HepG2 (cell line): ENCODE measurements around the gene TLDC2. TPM values are rescaled to one million over a fixed set of nuclear protein-coding genes. Genes with fewer than 3 reads are reported as not detected.

Source experiments
- EHMT2 ChIP-seq: fragments of 200-600 bp; sonication (generic); IDR thresholded peaks from 2 replicates; pipeline ENCODE4 v1.7.0; 2017; ENCODE audit warnings: antibody characterized with exemption, low read depth, low read length, borderline replicate concordance
- NFATC3 ChIP-seq: sonication (generic); formaldehyde crosslinking; IDR thresholded peaks from 2 replicates; pipeline ENCODE4 v1.5.1; 2020; ENCODE audit warnings: mild to moderate bottlenecking, missing genetic modification reagents
- PRDM4 ChIP-seq: sonication (generic); formaldehyde crosslinking; IDR thresholded peaks from 2 replicates; pipeline ENCODE4 v1.9.0; 2021; ENCODE audit warnings: missing genetic modification reagents, borderline replicate concordance
- SRF ChIP-seq: IDR thresholded peaks from 2 replicates; pipeline ENCODE4 v1.6.1; 2011; ENCODE audit warnings: mild to moderate bottlenecking, low read depth, low read length, moderate library complexity
- ZBTB4 ChIP-seq: sonication (generic); formaldehyde crosslinking; IDR thresholded peaks from 2 replicates; pipeline ENCODE4 v1.4.0; 2020; ENCODE audit warnings: missing genetic modification reagents, mild to moderate bottlenecking, borderline replicate concordance
- ZNF276 ChIP-seq: sonication (generic); formaldehyde crosslinking; IDR thresholded peaks from 2 replicates; pipeline ENCODE4 v1.4.0; 2020; ENCODE audit warnings: mild to moderate bottlenecking, low read depth, missing genetic modification reagents
- ZNF317 ChIP-seq: sonication (generic); formaldehyde crosslinking; IDR thresholded peaks from 2 replicates; pipeline ENCODE4 v1.5.0; 2020; ENCODE audit warnings: mild to moderate bottlenecking, missing genetic modification reagents
- ZNF318 ChIP-seq: sonication (generic); formaldehyde crosslinking; IDR thresholded peaks from 2 replicates; pipeline ENCODE4 v1.4.0; 2020; ENCODE audit warnings: mild to moderate bottlenecking, missing genetic modification reagents
- ZNF329 ChIP-seq: sonication (generic); formaldehyde crosslinking; IDR thresholded peaks from 2 replicates; pipeline ENCODE4 v1.9.0; 2021; ENCODE audit warnings: low read depth, mild to moderate bottlenecking, missing genetic modification reagents
- ZNF430 ChIP-seq: sonication (generic); formaldehyde crosslinking; IDR thresholded peaks from 2 replicates; pipeline ENCODE4 v1.9.0; 2021; ENCODE audit warnings: mild to moderate bottlenecking, missing genetic modification reagents
- ZNF558 ChIP-seq: sonication (generic); formaldehyde crosslinking; IDR thresholded peaks from 2 replicates; pipeline ENCODE4 v1.9.0; 2022; ENCODE audit warnings: mild to moderate bottlenecking, missing genetic modification reagents, borderline replicate concordance
- ZNF597 ChIP-seq: sonication (generic); formaldehyde crosslinking; IDR thresholded peaks from 2 replicates; pipeline ENCODE4 v1.5.0; 2020; ENCODE audit warnings: missing genetic modification reagents
- polyA plus RNA-seq, 8 experiments: library from polyadenylated mRNA; depleted of rRNA in 3 of 8; stranded (reverse) in 7 of 8; unstranded in 1 of 8; fragments of >200 nt; fragmentation: Illumina TruSeq in 4 of 8; extraction: Trizol in 4 of 8; gene quantifications; 2 replicates each; pipeline versions ENCODE4 v1.2.1 to v1.2.3, GENCODE V29; 2011 to 2016; ENCODE audit warnings: low read depth in 4 of 8, missing spikeins in 1 of 8, mixed read lengths in 1 of 8; ENCODE audit not compliant: insufficient read depth in 1 of 8
- total RNA-seq, 5 experiments: library from RNA; depleted of rRNA; stranded (reverse); fragments of >200 nt; fragmentation: Illumina TruSeq; extraction: Trizol; gene quantifications; 2 replicates each; pipeline ENCODE4 v1.2.3, GENCODE V29; 2016; ENCODE audit warnings: low read depth in 1 of 5

TLDC2 gene
- total and polyA plus RNA-seq, 2 of the 13 experiments (the other 11 are each of a cell fraction or from before 2014, with no cell fraction given) = 1.5 to 1.6 TPM

- TF ChIP-seq ZBTB4 (CRISPR knock-in tag) (no peak), ZNF276 (CRISPR knock-in tag) (no peak), PRDM4 (no peak), ZNF430 (CRISPR knock-in tag) (no peak), NFATC3 (CRISPR knock-in tag) (no peak), ZNF597 (CRISPR knock-in tag) (no peak), ZNF558 (CRISPR knock-in tag) (no peak), ZNF318 (no peak), ZNF329 (peak; percentile 52; the same call in 1 of the 2 replicates), ZNF317 (CRISPR knock-in tag) (no peak), SRF (no peak), EHMT2 (no peak)
These were observed 51.8 kb downstream of the TLDC2 start (continued) for GRCh38 chr20:36927704-36928103.
